ENCODE results near the gene PDE8A. TPM values are rescaled to one million over a fixed set of nuclear protein-coding genes. Genes with fewer than 3 reads are reported as not detected.

The PDE8A gene
- total and polyA plus RNA-seq, 2 of the 4 experiments (the other 2 are of a cell fraction): 32.4 to 35.9 TPM

DNA sequence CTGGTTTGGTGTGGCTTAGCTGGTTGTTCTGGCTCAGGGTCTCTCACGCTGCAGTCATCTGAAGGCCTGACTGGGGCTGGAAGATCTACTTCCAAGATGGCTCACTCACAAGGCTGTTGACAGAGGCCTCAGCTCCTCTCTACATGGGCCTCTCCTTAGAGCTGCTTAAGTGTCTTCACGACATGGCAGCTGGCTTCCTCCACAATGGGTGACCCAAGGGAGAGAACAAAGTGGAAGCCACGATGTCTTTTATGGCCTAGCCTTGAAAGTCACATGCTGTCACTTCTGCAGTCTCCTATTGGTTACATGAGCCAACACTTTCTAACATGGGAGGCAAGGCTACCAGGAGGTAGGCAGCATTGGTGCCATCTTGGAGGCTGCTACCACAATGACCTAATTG is 13.4 kb upstream of the PDE8A start:
- DNase-seq: no peak
- Histone ChIP-seq H3K4me1 (ENCODE audit: control insufficient read depth, insufficient read depth, low read length) (no peaks in the 10 kb centered on the region), H2BK5ac (ENCODE audit: low read depth, low read length, poor library complexity, severe bottlenecking) (no peak overlapping the region), H3K79me1 (ENCODE audit: low read depth in 1 of 2, low read length in 2 of 2) (no peaks in the 10 kb centered on the region), H2BK15ac (ENCODE audit: low read depth, low read length) (no peak overlapping the region; the same call in 2 of the 3 replicates), H3K27ac (ENCODE audit: insufficient read depth, low read length) (no peak overlapping the region), H4K91ac (ENCODE audit: insufficient read depth, low read depth, low read length) (no peak overlapping the region), H3K27me3 (ENCODE audit: control insufficient read depth, insufficient read depth, low read length) (0 out of 2 replicates have a peak, but pooled peaks cover 5% of the 10 kb centered on the region), H3K4ac (ENCODE audit: low read depth, low read length) (no peak overlapping the region), H2AK5ac (ENCODE audit: low read depth, low read length) (0 out of 2 replicates have a peak overlapping the region, but pooled peaks have one; percentile 9), H3K18ac (ENCODE audit: low read depth, low read length) (no peak overlapping the region), H3K56ac (ENCODE audit: extremely low read depth, insufficient read depth, low read length) (no peak overlapping the region), H2AFZ (replicated peaks; ENCODE audit: low read length, poor library complexity) (no peak overlapping the region), H4K5ac (ENCODE audit: low read depth, low read length) (no peak overlapping the region), H2AK9ac (replicated peaks; ENCODE audit: low read depth, low read length, poor library complexity) (no peak overlapping the region), H3K9me1 (ENCODE audit: insufficient read depth, low read length) (no peaks in the 10 kb centered on the region), H3K9ac (ENCODE audit: low read depth, low read length) (no peak overlapping the region), H3K14ac (replicated peaks; ENCODE audit: low read depth, low read length) (no peak overlapping the region), H3K9me3 (ENCODE audit: control insufficient read depth, insufficient read depth, low read length) (peaks cover 7% of the 10 kb centered on the region), H3K4me2 (ENCODE audit: low read depth, low read length) (no peak overlapping the region), H3K36me3 (ENCODE audit: control insufficient read depth, insufficient read depth, low read length) (no peaks in the 10 kb centered on the region), H3K23ac (ENCODE audit: low read depth, low read length) (no peak overlapping the region), H2BK120ac (ENCODE audit: low read depth, low read length) (peak overlapping the region; percentile 84; the same call in 1 of the 2 replicates), H4K8ac (ENCODE audit: low read depth in 2 of 2, low read length in 2 of 2) (no peak overlapping the region; a peak in 1 of 4 replicates), H4K20me1 (ENCODE audit: insufficient read depth, low read length) (no peaks in the 10 kb centered on the region), H3K4me3 (ENCODE audit: insufficient read depth, low read depth, low read length) (no peak overlapping the region), H2BK20ac (ENCODE audit: low read depth, low read length) (peak overlapping the region; percentile 20; the same call in 1 of the 2 replicates)
- dilution Hi-C loops (cut with HindIII; ENCODE audit: low sequenced_read_pairs, unreplicated experiment): no loop called here
- no peak for ATAC-seq (ENCODE audit: low read depth)
- POLR2A ChIA-PET (ENCODE audit: unreplicated experiment): interaction anchor here (0.5 kb wide), 1 partner anchor 28 kb away, joined by 9 read pairs; no protein-coding TSS in a partner anchor
- in situ Hi-C loops (cut with MboI; ENCODE audit: low sequenced_read_pairs): loop anchor here (25.0 kb wide), 1 partner anchor 319 kb away; no protein-coding TSS in a partner anchor
- no TSS peak for BruUV-seq (replicated peaks)
- intact Hi-C loops (cut with micrococcal nuclease): no loop called here
- CTCF ChIA-PET: no interaction called here
- 73% methylated on average over 2 of the region's 3 CpGs; no CpG with 5 or more reads in 1 of the 2 experiments for WGBS, 2 experiments (ENCODE audit: extremely low coverage in 2 of 2, insufficient read length in 1 of 2)
- TF ChIP-seq RCOR1 (IDR thresholded peaks at IDR 0.05; ENCODE audit: insufficient replicate concordance, low read length) (no peak), NFE2L2 (IDR thresholded peaks at IDR 0.05; ENCODE audit: low read depth, low read length) (no peak), MXI1 (IDR thresholded peaks at IDR 0.05; ENCODE audit: borderline replicate concordance, low read depth, low read length) (no peak), FOS (IDR thresholded peaks at IDR 0.05; ENCODE audit: low read depth, low read length) (no peak), POLR2A (IDR thresholded peaks at IDR 0.05; ENCODE audit: low read depth, low read length) (no peak), CEBPB (IDR thresholded peaks at IDR 0.05; ENCODE audit: low read depth, low read length) (no peak), SMC3 (IDR thresholded peaks at IDR 0.05; ENCODE audit: low read depth, low read length) (no peak), MAFK (IDR thresholded peaks at IDR 0.05; ENCODE audit: low read depth, low read length) (no peak), MAZ (IDR thresholded peaks at IDR 0.05; ENCODE audit: borderline replicate concordance, low read depth, low read length) (no peak), CHD1 (IDR thresholded peaks at IDR 0.05; ENCODE audit: low read depth, low read length) (no peak), BHLHE40 (IDR thresholded peaks at IDR 0.05; ENCODE audit: low read depth, low read length) (no peak), RFX5 (IDR thresholded peaks at IDR 0.05; ENCODE audit: low read depth, low read length) (no peak), RAD21 (IDR thresholded peaks at IDR 0.05; ENCODE audit: low read length) (no peak)
- TF ChIP-seq, protein P1, sequence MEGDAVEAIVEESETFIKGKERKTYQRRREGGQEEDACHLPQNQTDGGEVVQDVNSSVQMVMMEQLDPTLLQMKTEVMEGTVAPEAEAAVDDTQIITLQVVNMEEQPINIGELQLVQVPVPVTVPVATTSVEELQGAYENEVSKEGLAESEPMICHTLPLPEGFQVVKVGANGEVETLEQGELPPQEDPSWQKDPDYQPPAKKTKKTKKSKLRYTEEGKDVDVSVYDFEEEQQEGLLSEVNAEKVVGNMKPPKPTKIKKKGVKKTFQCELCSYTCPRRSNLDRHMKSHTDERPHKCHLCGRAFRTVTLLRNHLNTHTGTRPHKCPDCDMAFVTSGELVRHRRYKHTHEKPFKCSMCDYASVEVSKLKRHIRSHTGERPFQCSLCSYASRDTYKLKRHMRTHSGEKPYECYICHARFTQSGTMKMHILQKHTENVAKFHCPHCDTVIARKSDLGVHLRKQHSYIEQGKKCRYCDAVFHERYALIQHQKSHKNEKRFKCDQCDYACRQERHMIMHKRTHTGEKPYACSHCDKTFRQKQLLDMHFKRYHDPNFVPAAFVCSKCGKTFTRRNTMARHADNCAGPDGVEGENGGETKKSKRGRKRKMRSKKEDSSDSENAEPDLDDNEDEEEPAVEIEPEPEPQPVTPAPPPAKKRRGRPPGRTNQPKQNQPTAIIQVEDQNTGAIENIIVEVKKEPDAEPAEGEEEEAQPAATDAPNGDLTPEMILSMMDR (conservative IDR thresholded peaks at IDR 0.05; ENCODE audit: low read depth, low read length): no peak
- TF ChIP-seq, protein P2, sequence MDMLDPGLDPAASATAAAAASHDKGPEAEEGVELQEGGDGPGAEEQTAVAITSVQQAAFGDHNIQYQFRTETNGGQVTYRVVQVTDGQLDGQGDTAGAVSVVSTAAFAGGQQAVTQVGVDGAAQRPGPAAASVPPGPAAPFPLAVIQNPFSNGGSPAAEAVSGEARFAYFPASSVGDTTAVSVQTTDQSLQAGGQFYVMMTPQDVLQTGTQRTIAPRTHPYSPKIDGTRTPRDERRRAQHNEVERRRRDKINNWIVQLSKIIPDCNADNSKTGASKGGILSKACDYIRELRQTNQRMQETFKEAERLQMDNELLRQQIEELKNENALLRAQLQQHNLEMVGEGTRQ (IDR thresholded peaks at IDR 0.05; ENCODE audit: low read depth, low read length): no peak
- TF ChIP-seq, protein P3, sequence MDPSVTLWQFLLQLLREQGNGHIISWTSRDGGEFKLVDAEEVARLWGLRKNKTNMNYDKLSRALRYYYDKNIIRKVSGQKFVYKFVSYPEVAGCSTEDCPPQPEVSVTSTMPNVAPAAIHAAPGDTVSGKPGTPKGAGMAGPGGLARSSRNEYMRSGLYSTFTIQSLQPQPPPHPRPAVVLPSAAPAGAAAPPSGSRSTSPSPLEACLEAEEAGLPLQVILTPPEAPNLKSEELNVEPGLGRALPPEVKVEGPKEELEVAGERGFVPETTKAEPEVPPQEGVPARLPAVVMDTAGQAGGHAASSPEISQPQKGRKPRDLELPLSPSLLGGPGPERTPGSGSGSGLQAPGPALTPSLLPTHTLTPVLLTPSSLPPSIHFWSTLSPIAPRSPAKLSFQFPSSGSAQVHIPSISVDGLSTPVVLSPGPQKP (IDR thresholded peaks at IDR 0.05; ENCODE audit: borderline replicate concordance, low read depth, low read length): no peak
